ENCODE measurements around the gene PDGFA. TPM values are rescaled to one million over a fixed set of nuclear protein-coding genes. Genes with fewer than 3 reads are reported as not detected.

The PDGFA gene
- total RNA-seq, 1 experiment from 2014 or later: 18.4 TPM

DNA sequence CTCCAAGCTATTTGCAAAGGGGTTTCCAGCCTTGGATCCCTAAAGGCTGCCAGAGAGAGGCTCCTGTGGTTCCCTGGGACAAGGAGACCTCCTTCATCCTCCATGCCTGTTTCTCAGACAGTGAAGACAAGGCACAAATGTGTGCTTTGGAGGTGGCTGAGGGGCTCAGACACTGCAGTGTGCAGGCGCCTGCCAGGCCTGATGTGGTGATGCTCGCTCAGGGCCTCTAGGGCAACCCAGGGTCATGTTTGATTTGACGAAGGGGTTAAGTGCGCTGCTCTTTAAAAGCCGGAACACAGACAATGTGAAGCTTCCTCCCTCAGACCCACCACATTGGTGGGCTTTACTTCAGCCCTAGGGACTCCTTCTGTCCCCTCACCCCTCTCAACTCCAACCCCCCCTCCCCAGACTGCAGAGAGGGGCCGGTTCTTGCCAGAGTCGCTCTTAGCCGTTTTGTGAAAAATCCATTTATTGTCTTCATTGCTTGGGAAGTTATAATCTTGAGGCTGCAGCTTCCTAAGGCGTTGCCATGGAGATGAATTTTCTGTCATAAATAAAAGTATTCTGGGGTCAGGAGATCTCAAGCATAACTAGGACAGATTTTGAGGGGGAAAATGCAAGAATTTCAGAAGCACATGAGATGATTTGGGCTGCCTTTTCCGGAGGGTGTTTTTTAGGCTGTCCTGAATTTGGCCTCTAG, 35.8 kb downstream of the PDGFA start:
- Histone ChIP-seq H3K79me2 (ENCODE audit: low read length) (no peaks in the 10 kb centered on the region), H3K27me3 (ENCODE audit: low read length) (peaks cover 3% of the 10 kb centered on the region; the same call in 1 of the 2 replicates), H3K4me1 (ENCODE audit: insufficient read depth, low read length) (no peaks in the 10 kb centered on the region), H3K4me3 (ENCODE audit: low read length) (no peak overlapping the region), H3K9me2 (replicated peaks; ENCODE audit: low read length) (no peaks in the 10 kb centered on the region), H3K9ac (ENCODE audit: low read length) (no peak overlapping the region), H3K36me3 (ENCODE audit: low read depth, low read length) (no peaks in the 10 kb centered on the region), H4K20me1 (ENCODE audit: low read length) (no peaks in the 10 kb centered on the region), H3K27ac (ENCODE audit: low read length) (no peak overlapping the region), H3F3A (ENCODE audit: low read length, unreplicated experiment) (no peaks in the 10 kb centered on the region), H3K9me3 (ENCODE audit: low read length) (no peaks in the 10 kb centered on the region), H3K4me2 (ENCODE audit: low read length) (no peak overlapping the region), H2AFZ (ENCODE audit: low read length) (no peak overlapping the region)
- ATAC-seq (no peak), DNase-seq (no peak)
- TF ChIP-seq EZH2 (IDR thresholded peaks at IDR 0.05; ENCODE audit: low read length, unreplicated experiment) (no peak), EZH2phosphoT487 (IDR thresholded peaks at IDR 0.05; ENCODE audit: borderline replicate concordance, low read length) (no peak)
- TF ChIP-seq, protein P1, sequence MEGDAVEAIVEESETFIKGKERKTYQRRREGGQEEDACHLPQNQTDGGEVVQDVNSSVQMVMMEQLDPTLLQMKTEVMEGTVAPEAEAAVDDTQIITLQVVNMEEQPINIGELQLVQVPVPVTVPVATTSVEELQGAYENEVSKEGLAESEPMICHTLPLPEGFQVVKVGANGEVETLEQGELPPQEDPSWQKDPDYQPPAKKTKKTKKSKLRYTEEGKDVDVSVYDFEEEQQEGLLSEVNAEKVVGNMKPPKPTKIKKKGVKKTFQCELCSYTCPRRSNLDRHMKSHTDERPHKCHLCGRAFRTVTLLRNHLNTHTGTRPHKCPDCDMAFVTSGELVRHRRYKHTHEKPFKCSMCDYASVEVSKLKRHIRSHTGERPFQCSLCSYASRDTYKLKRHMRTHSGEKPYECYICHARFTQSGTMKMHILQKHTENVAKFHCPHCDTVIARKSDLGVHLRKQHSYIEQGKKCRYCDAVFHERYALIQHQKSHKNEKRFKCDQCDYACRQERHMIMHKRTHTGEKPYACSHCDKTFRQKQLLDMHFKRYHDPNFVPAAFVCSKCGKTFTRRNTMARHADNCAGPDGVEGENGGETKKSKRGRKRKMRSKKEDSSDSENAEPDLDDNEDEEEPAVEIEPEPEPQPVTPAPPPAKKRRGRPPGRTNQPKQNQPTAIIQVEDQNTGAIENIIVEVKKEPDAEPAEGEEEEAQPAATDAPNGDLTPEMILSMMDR (conservative IDR thresholded peaks at IDR 0.05; ENCODE audit: low read depth, low read length): no peak
- CTCF ChIA-PET: no interaction called here
- POLR2A ChIA-PET (ENCODE audit: unreplicated experiment): no interaction called here
- intact Hi-C loops (cut with micrococcal nuclease): no loop called here
- no TSS peak for BruUV-seq (replicated peaks)

DNA sequence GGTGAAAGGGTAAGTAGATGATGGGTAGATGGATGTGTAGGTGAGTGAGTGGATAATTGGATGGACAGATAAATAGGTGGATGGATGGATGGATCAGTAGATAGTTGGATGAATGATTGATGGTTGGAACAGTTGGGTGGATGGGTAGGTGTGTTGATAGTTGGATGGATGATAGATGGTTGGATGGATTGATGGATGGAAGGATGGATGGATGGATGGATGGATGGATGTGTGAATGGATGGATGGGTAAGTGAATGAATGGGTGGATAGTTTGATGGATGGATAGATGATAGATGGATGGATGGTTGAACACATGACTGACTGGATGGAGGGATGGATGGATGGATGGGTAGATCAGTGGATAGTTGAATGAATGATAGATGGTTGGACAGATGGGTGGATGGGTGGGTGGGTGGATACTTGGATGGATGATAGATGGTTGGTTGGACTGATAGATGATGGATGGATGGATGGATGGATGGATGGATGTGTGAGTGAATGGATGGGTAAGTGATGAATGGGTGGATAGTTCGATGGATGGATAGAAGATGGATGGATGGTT, 37.0 kb downstream of the PDGFA start:
- Histone ChIP-seq H3K9ac (ENCODE audit: low read length) (no peak overlapping the region), H3K27me3 (ENCODE audit: low read length) (no peaks in the 10 kb centered on the region), H3K9me3 (ENCODE audit: low read length) (no peaks in the 10 kb centered on the region), H4K20me1 (ENCODE audit: low read length) (no peaks in the 10 kb centered on the region), H3K27ac (ENCODE audit: low read length) (no peak overlapping the region), H3K4me2 (ENCODE audit: low read length) (no peak overlapping the region), H3K79me2 (ENCODE audit: low read length) (no peaks in the 10 kb centered on the region), H3K36me3 (ENCODE audit: low read depth, low read length) (no peaks in the 10 kb centered on the region), H3K4me3 (ENCODE audit: low read length) (no peak overlapping the region), H3F3A (ENCODE audit: low read length, unreplicated experiment) (no peaks in the 10 kb centered on the region), H3K4me1 (ENCODE audit: insufficient read depth, low read length) (peaks cover 4% of the 10 kb centered on the region; the same call in 1 of the 2 replicates), H3K9me2 (replicated peaks; ENCODE audit: low read length) (no peaks in the 10 kb centered on the region), H2AFZ (ENCODE audit: low read length) (no peak overlapping the region)
- ATAC-seq (no peak), DNase-seq (no peak)
- TF ChIP-seq EZH2phosphoT487 (IDR thresholded peaks at IDR 0.05; ENCODE audit: borderline replicate concordance, low read length) (no peak), EZH2 (IDR thresholded peaks at IDR 0.05; ENCODE audit: low read length, unreplicated experiment) (no peak)
- TF ChIP-seq, protein P1 (conservative IDR thresholded peaks at IDR 0.05; ENCODE audit: low read depth, low read length): no peak
- intact Hi-C loops (cut with micrococcal nuclease): no loop called here
- ChIA-PET CTCF (no interaction called here), POLR2A (ENCODE audit: unreplicated experiment) (no interaction called here)
- no TSS peak for BruUV-seq (replicated peaks)

Data from PC-3 (cell line).